NOMO-1 (cell line): ENCODE results near the gene OLR1.

Source experiments
- DNase-seq, 2 experiments: peaks; one replicate each; lab custom pipeline; 2025; ENCODE audit not compliant: unreplicated experiment in 2 of 2; lab: John Stamatoyannopoulos, UW

The OLR1 gene

DNA sequence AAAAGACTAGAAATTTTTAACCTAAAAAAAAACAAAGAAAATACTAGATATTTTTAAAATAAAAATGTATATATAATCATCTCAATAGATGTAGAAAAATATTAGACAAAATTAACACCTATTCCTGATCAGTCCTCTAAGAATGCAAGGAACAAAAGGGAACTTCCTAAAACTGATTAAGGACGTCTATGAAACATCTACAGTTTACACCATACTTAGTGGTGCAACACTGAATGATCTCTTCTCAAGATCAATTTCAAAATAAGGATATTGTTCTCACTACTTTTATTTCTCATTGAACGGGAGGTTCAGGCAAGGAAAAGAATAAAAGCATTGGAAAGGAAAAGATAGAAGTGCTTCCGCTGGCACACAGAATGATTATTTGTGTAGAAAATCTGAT lies 16.0 kb downstream of the OLR1 start:
- DNase-seq = peak in 1 of 2 experiments; percentile 30

DNA sequence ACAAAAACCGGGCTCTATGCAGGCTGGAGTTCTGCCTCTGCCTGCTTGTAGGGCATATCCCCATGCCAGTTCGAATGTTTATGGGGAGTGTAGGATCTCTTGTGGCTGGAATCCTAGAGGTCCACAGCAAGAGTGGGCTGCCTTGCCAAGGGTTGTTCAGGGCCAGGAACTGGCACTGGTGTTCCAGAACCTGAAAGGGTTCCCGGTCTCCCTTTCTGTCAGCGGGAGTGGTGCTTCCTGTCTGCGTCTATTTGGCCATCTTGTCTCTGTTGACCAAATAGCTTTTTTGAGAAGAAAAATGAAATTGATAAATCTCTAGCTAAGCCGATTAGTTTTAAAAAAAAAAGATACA lies 17.8 kb downstream of the OLR1 start:
- DNase-seq = no peak

DNA sequence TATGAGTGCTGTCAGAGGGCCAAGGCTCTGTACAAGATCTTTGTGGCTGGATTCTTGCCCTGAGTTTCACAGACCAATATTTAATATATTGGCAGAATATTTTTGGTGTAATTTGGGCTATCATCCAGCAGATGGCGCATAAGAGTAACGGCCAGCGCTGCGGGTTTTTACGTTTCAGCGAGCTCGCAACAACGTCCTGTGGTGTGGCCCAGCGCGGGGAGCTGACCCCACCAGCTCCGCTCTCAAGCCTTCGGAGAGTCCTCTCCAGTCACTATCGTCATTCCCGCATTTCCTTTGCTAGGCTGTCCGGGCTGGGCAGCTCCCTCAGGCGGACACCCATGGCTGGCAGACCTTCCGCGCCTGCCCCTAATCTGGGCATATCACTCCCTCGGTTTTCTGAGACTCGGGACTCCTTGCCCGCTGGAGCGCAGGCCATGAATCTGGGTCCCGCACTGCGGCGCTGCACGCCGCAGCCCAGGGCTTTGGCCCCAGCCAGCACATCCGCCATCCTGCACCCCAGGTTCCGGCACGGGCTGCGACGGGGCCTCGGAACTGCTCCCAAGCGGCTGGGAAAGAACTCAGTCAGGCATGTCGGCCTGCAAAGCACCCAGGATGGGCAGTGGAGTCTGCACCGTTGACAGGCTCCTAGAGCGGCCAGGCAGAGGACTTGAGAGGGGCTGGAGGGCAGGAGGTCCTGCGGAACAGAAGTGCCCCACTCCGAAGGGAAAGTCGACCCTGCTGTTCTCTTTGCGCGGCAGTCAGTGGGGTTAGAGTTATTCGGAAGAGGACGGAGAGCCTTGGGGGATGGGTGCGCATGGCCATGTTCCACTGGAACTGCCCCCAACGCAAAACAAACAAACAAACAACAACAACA lies 18.4 kb downstream of the OLR1 start:
- DNase-seq = peak; percentile 71 to 73

DNA sequence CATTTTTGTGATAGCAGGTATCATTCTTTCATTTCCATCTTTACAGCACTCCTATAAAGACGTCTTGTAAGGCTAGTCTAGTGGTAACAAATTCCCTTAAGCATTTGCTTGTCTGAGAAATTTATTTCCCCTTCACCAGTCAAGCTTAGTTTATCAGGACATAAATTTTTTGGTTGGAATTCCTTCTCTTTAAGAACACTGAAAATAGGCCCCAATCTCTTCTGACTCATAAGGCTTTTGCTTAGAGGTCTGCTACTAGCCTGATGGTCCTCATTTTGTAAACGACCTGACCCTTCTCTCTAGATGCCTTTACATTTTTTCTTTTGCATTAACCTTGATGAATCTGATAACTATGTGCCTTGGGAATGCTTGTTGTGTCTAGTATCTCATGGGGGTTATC lies 20.3 kb downstream of the OLR1 start:
- DNase-seq = no peak

DNA sequence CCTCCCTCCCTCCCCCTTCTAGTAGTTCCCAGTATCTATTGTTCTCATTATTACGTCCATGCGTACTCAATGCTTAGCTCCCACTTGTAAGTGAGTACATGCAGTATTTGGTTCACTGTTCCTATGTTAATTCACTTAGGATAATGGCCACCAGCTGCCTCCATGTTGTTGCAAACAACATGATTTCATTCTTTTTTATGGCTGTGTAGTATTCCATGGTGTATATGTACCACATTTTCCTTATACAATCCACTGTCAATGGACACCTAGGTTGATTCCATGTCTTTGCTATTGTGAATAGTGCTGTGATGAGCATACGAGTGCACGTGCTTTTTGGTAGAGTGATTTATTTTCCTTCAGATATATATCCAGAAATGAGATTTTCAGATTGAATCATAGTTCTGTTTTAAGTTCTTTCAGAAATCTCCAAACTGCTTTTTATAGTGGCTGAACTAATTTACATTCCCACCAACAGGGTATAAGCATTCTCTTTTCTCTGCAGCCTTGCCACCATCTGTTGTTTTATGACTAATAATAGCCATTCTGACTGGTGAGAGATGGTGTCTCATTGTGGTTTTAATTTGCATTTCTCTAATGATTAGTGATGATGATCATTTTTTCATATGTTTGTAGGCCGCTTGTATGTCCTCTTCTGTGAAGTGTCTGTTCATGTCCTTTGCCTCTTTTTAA lies 24.1 kb downstream of the OLR1 start:
- DNase-seq = no peak

GRCh38 chr12:10142976-10143589 lies 28.8 kb downstream of the OLR1 start:
- no peak for DNase-seq

DNA sequence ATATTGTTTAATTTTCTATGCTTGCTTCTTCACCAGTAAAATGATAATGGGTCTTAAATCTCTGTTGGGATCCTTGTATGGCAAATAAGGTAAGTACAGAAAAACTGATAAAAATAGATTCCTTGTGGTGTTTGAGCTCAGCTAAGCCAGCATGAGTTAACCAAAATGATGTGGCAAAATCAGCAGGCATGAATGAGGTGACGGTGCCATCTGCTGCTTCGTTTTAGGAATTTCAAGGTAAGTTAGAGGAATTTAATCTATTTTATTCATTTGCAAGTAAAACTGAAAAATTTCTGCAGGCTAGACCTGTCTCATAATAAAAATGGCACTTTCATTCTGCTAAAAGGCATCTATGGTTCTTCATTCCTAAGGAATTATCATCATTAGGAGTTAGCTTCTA lies 31.9 kb downstream of the OLR1 start:
- DNase-seq = peak; percentile 60 to 80

DNA sequence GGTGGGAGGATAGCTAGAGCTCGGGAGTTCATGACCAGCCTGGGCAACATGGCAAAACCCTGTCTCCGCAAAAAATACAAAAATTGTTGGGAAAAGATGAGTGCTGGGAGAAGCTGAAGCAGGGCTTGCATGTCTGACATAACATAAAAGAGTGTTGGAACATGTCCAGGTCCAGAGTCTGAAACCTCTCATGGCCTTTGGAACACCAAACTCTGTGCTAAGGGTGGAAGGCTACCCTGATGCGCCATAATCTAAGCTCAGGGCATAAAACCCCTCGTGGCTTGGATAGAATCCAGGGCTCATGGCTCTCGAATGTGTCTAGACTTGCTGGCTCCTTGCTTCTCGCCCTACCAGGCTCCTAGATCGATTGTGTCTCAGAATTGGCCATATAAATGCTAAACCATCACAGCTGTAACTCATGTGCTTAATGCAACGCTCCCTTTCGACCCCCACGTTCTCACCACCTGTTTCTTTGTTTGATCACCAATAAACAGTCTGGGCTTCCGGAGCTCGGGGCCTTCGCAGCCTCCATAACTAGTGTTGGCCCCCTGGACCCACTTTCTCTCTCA lies 35.2 kb downstream of the OLR1 start:
- DNase-seq = no peak

DNA sequence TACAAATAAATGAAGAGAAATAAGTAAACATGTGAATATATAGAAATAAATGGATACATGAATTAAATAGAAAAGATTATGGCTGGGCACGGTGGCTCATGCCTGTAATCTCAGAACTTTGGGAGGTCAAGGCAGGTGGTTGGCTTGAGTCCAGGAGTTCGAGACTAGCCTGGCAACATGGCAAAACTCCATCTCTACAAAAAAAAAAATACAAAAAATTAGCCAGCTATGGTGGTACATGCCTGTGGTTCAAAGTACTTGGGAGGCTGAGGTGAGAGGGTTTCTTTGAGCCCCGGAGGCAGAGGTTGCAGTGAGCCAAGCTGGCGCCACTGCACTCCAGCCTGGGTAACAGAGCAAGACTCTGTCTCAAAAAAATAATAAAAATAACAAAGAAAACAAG lies 36.8 kb downstream of the OLR1 start:
- no peak for DNase-seq

DNA sequence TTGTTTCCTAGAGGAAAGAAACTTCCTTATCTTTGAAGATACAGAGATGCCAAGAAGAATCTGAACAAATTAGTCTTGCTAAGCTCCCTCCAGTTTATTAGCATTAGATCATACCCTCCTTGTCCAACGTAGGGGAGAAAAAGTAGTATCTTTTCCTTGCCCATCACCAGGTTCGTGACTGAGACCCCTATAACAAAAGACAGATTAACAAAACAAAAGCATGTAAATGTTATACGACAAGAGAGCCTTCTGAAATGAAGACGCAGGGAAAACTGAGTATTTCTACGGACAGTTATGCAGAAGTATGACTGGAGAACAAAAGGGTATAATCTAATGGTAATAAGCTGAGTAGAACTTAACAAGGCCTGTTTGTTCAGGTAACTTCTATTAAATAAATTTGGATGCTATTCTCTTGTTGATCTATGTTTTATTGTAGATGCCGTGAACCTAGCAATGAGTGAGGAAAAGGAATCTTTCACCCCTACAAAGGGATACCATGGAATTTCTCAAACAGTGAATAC lies 39.0 kb downstream of the OLR1 start:
- DNase-seq = no peak

DNA sequence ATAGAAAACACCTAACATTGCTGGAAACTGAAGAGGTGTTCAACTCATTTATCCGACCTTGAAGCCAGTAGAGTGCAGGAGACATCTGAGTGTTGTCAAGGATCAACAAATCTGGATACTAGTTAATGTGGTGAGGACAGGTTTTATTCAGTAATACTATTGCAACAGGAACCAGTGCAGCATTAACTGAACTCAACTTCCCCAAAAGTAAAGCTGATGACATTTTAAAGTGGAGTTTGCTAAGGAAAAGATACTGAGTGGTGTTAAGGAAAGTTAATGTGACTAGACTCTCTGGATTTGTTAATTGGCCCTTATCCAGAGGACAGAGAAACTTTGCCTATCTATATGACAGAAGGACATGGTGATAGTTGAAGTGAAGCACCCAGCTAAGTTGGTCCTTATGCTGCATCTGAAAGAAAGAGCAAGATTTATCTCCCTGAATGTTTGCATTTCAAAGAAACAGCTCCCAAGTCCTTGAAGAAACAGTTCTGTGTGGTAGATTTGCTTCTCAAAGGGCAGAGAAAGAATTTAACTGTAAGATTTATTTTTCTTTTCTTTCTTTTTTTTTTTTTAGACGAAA lies 40.7 kb downstream of the OLR1 start:
- peak; percentile 41 to 84 for DNase-seq

DNA sequence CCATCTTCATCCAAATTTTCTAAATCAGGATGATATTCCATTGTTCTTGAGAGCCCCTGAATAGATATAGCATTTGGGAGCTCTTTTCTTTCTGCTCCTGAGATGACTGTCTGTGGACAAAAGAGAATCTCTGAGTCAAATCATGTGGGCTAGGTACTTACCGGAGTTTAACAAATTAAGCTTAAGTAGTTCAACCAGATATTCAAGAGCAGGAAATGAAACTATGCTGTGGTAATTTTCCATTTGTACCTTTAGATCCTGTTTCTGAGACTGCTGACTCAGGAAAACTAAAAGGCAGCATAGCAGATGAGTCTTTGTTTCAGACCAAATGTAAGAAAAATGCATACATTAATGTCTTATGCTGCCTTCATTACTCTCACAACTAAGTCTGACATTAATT lies 41.9 kb downstream of the OLR1 start, which contains the start of gene CLEC7A:
Gene CLEC7A, minus strand, starts transcription at position 158 of the 400 bp plus-strand sequence. Its CDS starts 117 bp downstream, at position 41.
- peak; percentile 48 to 93 for DNase-seq

DNA sequence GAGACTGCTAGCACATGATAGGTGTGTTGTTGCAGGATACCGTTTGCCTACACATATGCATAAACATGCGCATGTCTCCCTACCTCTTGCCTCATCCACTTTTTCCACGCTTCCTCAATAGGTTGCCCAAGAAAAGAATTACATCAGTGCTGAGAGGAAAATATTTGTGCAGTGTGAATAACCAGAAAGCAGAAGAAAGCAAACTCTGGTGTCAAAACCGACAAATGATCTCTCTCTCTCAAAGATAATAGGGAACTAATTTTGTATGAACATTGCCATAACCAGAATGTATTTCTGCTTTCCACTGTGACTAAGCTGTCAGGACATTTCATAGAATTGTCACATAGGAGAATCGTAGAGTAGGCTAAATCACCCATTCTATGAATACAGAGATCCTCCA lies 43.2 kb downstream of the OLR1 start:
- peak; percentile 91 to 99 for DNase-seq

DNA sequence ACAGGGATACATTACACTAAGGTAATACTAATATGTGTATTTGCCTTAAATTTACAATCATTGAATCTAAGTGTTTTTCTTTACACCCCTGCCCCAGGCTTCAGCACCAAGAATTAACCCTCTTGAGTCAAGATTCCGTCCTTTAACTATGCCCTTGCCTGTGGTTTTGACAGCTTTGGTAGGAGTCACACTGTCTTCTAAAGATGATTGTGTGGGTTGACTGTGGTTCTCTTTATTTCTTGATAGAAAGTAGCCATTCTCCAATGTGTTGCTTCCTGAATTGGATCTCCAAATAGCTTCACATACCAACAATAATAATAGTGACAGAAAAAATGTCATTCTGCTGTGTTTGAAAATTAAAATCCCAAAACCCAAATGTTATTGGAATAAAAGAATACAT lies 45.5 kb downstream of the OLR1 start:
- DNase-seq = no peak

GRCh38 chr12:10122689-10123088 lies 49.2 kb downstream of the OLR1 start:
- DNase-seq = no peak

DNA sequence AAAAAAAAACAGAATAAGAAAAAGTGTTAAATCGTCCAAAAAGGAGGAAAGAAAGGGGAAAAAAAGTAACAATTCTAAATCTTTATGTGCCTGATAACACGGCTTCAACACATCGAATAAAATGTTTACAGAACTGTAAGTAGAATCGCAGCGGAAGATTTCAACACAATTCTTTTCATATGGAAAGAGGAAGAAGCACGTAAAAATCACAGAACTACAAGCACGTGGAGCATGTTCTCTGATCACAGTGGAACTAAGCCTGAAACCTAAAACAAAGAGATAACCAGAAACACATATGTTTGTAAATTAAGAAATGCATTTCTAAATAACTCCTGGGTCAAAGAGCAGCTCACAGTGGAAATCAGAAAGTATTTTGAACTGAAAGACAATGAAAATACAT lies 50.7 kb downstream of the OLR1 start:
- peak; percentile 41 to 93 for DNase-seq

- DNase-seq = no peak
Measured at GRCh38 chr12:10119066-10119465, 52.9 kb downstream of the OLR1 start.

GRCh38 chr12:10115890-10116289 lies 56.0 kb downstream of the OLR1 start:
- DNase-seq = no peak

- no peak for DNase-seq
Measured at GRCh38 chr12:10115311-10115710, 56.6 kb downstream of the OLR1 start.

DNA sequence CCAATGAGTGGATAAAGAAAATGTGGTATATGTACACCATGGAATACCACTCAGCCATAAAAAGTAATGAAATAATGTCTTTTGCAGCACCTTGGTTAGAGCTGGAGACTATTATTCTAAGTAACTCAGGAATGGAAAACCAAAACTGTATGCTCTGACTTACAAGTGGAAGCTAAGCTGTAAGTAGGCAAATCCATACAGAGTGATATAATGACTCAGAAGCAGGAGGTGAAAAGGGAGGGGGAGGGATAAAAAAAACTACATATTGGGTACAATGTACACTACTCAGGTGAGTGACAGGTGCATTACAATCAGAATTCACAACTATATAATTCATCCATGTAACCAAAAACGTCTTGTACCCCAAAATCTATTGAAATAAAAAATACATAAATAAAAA lies 58.0 kb downstream of the OLR1 start:
- no peak for DNase-seq

- no peak for DNase-seq
Measured at GRCh38 chr12:10113075-10113474, 58.9 kb downstream of the OLR1 start.
